Loucy (cell line): ENCODE data around the gene PERP.

Source experiments
- CTCF ChIP-seq: fragments of 200-600 bp; sonication (generic); conservative IDR thresholded peaks from 2 replicates; pipeline ENCODE4 v1.5.1; 2014; ENCODE audit warnings: mild to moderate bottlenecking, antibody characterized with exemption, low read length
- EZH2phosphoT487 ChIP-seq: fragments of 200-600 bp; IDR thresholded peaks from 2 replicates; pipeline ENCODE4 v1.6.1; 2018; ENCODE audit warnings: antibody characterized with exemption, mild to moderate bottlenecking, moderate library complexity, borderline replicate concordance

- TF ChIP-seq CTCF (no peak), EZH2phosphoT487 (no peak)
These were observed 62.2 kb downstream of the PERP start for GRCh38 chr6:138044972-138045371.
